Stimulated activated CD8-positive, alpha-beta memory T cell treated with anti-CD3 and anti-CD28 coated beads, Interleukin-15, amount 100 ng/mL, for 24 hours (primary cell): Measurements from ENCODE around the gene XG.

ENCODE experiments used
- DNase-seq: peaks from one replicate; pipeline ENCODE4 v3.0.0-alpha.2; 2020; ENCODE audit warnings: low read depth

The XG gene

DNA sequence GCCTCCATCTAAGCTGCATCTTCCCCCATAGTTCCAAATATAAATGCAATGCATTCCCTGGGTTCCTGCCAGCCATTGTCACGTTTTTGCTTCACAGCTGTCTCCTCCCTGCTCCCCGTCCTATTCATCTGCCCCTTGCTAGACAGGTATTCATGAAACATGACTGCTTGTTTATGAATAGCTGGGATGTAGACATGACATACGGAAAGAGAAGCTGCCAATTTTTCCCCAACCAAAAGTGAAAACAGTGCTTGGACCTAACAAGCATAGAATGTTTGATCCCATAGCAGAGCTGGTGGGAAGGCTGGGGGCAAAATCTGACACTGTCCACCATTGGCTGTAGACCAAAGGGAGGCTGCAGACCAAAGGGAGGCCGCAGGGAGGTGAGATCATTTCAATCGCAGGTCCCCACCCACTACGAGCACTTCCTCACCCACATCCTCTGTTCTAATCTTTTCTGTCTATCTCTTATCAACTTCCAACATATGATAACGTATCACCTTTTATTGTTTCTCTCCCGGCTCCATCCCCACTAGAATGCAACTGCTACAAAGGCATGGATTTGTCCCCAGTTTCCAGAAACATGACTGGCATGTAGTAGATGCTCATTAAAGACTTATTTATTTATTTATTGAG lies 68.4 kb downstream of the XG start:
- no peak for DNase-seq

DNA sequence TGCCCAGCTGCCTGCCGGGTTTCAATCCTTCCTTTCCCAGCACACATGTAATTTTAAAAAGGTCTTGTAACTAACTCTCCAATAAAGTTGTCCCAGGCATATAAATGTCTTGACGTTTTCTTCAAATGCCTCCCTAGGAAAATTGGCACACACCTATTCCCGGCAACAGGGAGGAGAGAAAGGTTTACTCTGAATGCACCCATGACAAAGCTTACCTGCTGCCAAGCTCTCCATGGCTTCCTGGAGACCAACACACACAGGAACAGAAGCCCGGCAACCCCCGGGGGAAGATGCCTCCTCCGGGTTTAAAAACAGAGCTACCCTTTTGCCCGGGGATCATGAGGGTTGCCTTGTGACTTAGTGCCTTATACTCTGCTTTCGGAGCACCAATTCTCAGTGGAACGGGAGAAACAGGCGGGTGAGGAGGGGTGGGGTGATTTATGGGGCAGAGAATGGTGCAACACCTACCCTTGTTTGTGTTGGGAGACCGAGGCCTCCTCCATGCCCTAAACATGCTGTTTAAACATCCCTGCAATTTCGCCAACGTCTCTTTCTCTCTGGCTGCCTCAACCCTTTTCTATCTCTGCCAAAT lies 72.1 kb downstream of the XG start:
- no peak for DNase-seq

DNA sequence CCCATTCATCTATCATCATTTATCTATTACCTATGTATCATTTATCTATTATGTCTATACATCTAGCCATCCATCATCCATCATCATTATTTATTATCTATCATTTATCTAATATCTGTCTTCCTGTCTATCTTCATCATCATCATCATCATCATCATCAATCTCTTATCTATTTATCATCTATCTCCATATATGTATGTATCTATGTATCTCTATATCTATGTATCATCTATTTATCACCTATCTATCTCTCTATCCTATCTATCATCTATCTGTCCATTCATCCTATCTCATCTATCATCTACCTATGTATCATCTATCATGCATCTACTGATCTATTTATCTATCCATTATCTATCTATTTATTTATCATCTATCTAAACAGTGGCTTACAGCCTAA lies 73.0 kb downstream of the XG start:
- no peak for DNase-seq

DNA sequence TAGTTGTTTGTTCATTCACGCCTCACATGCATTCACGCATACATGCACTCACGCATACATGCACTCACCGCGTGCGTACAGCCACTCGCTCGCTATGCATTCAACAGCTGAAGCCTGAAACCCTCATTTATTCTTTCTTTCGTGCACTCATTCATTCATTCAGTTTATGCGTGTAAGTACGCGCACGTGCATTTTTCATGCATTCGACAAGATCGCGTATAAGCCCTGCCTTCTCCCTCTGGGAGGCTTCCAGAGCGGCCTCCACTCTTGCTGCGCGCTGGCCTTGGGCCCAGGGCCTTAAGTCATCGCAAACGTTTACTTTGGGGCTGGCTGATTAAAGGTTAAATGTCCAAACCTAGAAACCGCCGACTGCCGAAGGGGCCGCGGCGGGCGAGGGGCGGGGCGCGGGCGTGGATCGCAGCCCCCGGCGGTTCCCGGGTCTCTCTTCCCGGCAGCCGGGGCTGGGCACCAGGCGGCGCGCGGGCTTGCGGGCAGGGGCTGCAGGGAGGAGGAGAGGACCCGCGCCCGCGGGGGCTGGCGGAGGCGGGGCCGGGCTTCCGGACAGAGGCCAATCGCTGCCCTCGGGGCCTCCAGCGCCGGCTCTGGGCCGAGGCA lies 76.6 kb downstream of the XG start, which contains the start of gene GYG2:
Gene GYG2, plus strand, starts transcription at position 587 of the 615 bp plus-strand sequence. CDS start 1,259 bp downstream, outside the sequence.
- no peak for DNase-seq

DNA sequence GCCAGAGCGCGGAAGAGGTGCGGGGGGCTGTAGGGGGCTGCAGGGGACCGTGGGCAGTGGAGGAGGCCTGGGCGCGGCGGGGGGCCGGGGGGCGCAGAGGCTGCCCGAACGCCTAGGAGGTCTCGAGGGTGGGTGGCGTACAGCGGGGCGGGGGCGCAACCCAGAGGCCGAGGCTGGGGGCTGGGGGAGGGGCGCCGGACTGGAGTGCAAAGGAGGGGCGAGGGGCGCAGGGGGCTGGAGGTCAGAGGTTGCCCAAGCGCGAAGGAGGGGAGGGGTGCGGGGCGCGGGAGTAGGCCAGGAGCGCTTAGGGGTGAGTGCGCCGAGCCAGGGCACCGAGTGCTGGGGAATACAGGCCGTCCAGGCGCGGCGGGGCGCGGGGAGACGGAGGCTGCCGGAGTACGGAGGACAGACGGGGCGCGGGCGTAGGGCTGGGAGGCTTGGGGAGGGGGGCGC lies 77.1 kb downstream of the XG start:
- DNase-seq, result no peak

DNA sequence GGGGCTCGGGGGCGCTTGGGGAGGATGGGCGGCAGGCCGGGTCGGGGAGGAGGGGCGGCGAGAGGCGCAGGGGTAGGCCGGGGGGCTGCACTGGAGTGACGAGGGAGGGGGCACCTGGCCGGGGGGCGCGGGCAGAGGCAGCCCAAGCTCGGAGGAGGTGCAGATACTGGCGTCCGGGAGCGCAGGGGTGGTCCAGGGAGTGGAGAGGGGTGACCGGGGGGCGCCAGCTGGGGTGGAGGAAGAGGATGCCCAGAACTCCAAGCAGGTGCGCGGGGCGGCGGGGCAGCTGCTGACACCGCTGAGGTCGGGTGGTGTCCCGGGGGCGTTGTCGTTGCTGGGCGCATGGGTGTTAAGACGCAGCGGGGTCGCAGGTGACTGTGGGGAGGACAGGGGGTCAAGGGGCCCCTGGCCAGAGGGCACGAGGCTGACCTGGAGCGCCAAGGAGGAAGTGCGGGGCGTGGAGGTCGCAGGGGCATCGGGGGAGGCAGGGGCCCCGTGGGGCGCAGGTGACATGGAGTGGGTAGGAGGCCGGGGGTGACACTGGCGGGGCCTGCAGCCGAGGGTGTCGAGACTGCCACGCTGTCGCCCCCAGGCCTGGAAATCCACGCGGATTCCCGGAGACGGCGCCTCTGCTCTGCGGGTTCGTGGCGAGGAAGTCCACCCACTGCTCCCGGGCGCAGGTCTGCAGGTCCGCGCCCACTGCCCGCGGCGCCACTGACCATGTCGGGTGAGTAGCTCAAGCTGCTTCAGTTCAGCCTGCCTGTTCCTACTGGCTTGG lies 77.8 kb downstream of the XG start:
- DNase-seq, result no peak

DNA sequence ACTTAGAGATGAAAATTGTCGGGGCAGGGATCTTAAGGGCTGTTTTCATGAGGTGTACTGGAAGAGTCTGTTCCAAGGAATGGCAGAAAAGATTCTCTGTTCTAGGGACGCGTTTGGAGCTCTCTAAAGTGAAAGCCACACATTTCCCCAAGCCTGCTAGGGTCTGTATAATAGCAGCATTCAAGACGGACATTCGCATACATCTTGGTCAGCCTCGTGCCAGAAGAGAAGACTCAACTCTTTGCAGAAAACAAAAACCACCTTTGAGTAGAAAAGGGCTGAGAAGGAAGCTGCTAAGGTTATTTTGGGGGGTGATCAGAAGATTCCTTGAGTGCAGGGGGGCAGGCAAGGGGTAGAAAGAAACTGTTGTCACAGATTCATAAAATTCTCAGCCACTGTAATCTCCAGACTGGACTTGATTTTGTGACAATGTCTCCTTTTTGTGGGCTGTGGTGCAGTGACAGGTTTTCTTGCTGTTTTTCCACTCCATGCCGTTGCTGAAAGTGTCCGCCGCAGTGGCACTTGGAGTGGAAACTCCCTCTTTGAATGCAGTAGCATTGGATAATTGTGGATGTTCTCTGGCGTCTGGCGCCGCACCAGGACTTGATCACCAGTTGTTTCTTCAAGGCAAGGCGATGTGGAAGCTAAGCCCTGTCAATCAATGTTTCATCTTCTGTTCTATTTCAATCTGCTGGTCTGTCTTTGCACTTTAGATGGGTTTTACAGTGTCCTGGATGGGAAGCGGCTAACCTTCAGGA lies 79.8 kb downstream of the XG start:
- DNase-seq, result no peak

DNA sequence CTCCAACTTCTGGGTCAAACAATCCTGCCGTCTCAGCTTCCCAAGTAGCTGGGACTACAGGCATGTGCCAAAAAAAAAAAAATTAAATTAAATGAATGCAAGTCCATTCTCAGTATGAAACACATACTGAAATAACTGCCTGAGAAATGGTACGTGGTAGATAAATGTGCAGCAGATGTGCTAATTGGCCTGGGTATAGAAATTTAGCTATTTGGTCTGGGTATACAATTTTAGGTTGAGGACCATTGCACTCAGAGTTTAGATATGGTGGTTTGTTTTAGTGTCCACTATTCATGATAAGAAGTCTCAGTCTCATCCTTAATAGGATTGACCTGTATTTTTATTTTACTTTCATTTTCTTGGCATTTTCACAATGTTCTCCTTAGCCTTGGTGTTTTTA lies 86.1 kb downstream of the XG start:
- no peak for DNase-seq

DNA sequence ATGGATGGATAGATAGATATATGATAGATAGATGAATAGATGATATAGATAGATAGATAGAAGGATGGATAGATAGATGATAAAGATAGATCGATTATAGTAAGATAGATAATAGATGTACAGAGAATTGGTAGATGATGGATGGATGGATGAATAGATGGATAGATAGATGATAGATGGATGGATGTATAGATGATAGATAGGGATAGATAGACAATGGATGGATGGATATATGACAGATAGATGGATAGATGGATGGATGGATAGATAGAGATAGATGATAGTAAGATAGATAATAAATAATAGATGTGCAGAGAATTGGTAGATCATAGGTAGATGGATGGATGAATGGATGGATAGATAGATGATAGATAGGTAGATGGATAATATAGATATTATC lies 89.1 kb downstream of the XG start:
- no peak for DNase-seq

DNA sequence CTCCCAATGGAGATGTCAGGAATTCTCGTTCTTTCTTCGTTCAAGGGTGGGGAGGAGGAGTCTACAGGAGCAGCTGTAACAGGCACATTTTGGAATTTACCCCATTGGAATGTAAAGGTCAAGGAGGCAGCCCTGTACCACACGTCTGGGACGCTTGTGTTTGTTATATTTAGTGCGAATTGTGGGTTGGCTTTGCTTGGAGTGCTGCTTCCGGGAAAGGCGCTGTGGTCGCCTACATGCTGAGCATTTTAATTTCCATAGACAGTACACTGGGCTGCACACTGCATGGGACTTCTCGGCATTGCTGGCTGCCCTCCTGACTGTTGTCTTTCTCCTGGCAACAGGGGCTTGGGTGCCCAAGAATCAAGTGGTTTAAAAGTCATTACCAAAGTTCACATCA lies 89.7 kb downstream of the XG start:
- no peak for DNase-seq

DNA sequence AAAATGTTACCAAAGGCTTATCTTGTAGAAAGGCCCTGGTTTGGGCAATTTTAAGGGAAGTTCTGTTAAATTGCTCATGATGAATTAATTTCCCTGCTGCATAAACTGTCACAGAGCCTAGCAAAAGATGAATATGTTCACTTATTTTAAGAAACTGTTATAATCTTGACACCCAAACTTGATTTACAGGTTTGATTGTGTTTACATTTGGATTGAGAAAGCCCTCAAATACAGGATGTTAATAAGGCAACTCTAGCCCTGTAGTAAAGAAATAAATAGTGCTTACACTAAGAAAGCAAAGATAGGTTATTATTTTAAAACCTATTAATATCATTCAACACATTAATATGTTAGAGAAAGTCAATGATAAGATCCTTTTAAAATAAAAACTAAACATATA lies 95.2 kb downstream of the XG start:
- no peak for DNase-seq

DNA sequence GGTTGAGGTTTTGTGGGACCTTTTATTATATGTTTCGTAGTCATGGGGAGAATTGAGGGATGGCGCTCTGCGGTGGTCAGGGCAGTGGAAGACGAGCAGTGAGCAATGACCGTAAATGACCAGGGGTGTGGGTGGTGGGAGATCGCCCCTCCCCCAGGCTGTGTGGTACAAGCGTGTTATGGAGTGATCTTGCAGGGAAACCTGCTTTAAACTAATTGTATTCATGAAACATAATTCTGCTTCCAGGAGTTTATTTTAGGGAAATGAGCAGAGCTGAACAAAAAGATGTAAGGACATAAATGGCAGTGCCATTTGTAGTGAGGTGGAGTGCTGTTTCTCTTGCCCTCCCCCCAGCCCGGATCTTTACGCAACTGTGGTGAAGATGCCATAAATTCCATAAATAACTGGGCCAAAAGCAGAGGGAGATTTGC lies 97.0 kb downstream of the XG start:
- no peak for DNase-seq

DNA sequence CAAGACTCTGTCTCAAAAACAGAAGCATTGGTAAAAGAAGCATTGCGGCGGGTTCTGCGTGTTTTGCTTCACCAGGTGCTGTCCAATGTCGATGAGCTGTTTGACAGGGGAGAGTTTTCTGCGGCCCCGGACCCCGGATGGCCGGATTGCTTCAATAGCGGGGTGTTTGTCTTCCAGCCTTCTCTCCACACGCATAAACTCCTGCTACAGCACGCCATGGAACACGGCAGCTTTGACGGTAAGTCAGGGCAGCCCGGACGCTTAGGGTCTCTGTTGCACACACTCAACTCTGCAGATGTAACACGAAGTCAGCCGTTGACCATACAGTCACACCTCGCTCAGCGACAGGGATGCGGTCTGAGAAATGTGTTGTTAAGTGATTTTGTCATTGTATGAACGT lies 103.1 kb downstream of the XG start:
- DNase-seq, result no peak

DNA sequence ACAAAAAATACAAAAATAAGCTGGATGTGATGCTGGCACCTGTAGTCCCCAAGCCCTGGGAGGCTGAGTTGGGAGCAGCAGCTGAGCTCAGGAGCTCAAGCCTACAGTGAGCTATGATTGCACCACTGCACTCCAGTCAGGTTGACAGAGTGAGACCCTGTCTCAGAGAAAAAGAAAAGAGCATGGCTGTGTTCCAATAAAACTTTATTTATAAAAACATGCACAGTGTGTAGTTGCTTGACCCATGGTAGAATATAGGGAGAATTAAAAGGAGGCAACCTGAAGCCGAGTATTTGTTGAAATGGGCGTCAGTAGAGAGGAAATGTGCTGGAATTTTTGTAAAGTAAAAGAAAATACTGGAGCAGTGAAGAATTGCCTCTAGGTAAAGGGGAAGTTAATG lies 103.9 kb downstream of the XG start:
- DNase-seq, result no peak

DNA sequence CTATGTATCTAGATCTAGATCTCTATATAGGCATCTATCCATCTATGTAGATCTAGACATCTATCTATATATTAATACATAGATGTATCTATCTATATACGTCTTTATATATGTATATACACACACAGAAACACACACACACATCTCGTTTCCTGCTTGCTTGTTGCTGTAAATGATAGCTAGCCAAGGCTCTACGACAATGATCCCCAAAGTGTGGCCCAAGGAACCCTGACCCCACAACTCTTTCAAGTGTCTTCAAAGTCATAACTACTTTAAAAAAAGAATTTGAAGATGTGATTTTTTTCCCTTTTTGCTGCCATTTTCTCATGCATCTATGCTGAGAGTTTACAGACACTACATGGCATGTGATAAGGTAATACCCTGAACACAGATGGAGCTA lies 105.7 kb downstream of the XG start:
- DNase-seq, result no peak

DNA sequence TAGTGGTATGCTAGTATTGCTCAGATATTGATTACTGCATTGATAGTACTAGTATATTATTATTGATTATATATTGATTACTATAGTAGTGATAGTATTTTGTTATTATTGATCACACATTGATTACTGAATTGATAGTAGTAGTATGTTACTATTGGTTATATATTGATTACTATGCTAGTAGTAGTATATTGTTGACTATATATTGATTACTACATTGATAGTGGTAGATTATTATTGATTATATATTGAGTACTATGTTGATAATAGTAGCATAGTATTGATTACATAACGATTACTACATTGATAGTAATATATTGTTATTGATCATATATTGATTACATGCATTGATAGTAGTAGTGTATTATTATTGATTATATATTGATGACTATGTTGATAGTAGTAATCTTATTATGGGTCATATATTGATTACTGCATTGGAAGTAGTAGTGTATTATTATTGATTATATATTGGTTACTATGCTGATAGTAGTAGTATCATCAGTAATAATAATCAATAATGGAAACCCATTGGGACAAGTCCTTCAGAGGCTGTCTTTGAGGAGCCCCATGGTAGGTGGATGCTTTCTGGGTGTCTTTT lies 107.5 kb downstream of the XG start:
- no peak for DNase-seq

DNA sequence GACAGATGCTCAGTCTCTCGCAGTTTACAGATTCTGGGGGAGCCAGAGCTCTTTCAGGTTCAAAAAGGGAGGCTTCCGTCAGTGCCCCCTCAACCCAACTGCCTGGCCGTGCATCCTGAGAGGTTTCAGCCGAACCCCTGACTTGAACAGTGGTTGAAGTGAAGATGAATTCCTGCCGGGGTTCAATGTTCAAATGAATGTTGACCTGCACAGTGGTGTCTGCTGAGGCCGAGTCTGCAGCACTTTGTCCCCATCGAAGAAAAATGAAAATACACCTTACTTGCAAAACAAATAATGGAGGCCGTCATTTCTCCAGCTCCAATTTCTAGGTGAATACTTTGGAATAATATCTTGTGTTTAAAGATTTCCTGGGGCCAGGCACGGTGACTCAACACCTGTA lies 110.6 kb downstream of the XG start:
- no peak for DNase-seq

DNA sequence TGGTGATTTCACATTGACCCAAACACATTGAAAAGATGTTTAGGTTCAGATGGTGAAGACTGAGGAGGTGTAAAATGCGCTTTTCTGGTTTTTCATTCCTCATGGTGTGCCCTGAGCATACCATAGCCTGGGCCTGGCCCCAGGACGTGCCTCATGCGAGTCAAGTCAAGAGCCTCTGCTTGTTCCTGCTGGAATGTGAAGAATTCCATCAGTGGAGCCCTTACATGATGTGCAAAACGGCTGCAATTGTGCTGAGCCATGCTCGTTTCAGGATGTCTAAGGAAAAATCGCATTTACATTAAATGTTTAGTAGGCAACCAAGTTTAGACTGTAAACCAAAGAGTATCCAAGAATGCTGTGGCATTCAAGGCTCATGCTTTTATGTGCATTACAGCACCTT lies 111.8 kb downstream of the XG start:
- DNase-seq, result no peak
